MCF 10A (cell line): ENCODE data around the gene CDH18. TPM values are rescaled to one million over a fixed set of nuclear protein-coding genes. Genes with fewer than 3 reads are reported as not detected.

Source experiments
- Bru-seq: library from RNA; stranded (reverse); fragments of 400-500 nt; gene quantifications from one replicate; lab custom pipeline; 2021; lab: Mats Ljungman, UMichigan
- BruChase-seq, 2 experiments: library from RNA; stranded (reverse); fragments of 400-500 nt; gene quantifications; one replicate each; lab custom pipeline; 2021; lab: Mats Ljungman, UMichigan
- BruUV-seq: library from RNA; stranded (reverse); fragments of 400-500 nt; replicated peaks from 2 replicates; lab custom pipeline; 2021; lab: Mats Ljungman, UMichigan
- CTCF ChIA-PET: fragments of 300-600 bp; sonication (Branson Sonifier 250); formaldehyde crosslinking; extraction: SDS; loops from one replicate; lab custom pipeline; 2021; ENCODE audit warnings: antibody characterized with exemption, inconsistent platforms; lab: Yijun Ruan, JAX
- POLR2A ChIA-PET: fragments of 300-600, 350-650 bp; sonication (Branson Sonifier 250); formaldehyde crosslinking; extraction: SDS; loops from one replicate; lab custom pipeline; 2020; ENCODE audit warnings: antibody characterized with exemption, inconsistent platforms; lab: Yijun Ruan, JAX
- DNase-seq: peaks from one replicate; pipeline ENCODE4 v3.0.0-alpha.2; 2018; ENCODE audit not compliant: unreplicated experiment
- H3K27ac Mint-ChIP-seq: one replicate; pipeline ENCODE4 v1.8.0; 2022; ENCODE audit warnings: mild to moderate bottlenecking, low read depth, mixed read lengths; ENCODE audit not compliant: unreplicated experiment
- H3K27me3 Mint-ChIP-seq: one replicate; pipeline ENCODE4 v1.8.0; 2022; ENCODE audit warnings: mixed read lengths; ENCODE audit not compliant: insufficient read depth, unreplicated experiment
- H3K36me3 Mint-ChIP-seq: one replicate; pipeline ENCODE4 v1.8.0; 2022; ENCODE audit warnings: mild to moderate bottlenecking, moderate library complexity, mixed read lengths; ENCODE audit not compliant: insufficient read depth, unreplicated experiment
- H3K4me1 Mint-ChIP-seq: one replicate; pipeline ENCODE4 v1.8.0; 2022; ENCODE audit warnings: mixed read lengths; ENCODE audit not compliant: insufficient read depth, unreplicated experiment
- H3K4me3 Mint-ChIP-seq: one replicate; pipeline ENCODE4 v1.8.0; 2022; ENCODE audit warnings: mild to moderate bottlenecking, moderate library complexity, mixed read lengths; ENCODE audit not compliant: unreplicated experiment
- H3K9me3 Mint-ChIP-seq: one replicate; pipeline ENCODE4 v1.8.0; 2022; ENCODE audit warnings: mixed read lengths; ENCODE audit not compliant: unreplicated experiment
- intact Hi-C: fragments of 100-400 bp; cut with micrococcal nuclease; formaldehyde crosslinking; loops from 2 replicates; pipeline ENCODE4 v1.14.1; 2022
- long read RNA-seq: library from polyadenylated mRNA; stranded (forward); transcript quantifications from one replicate; pipeline ENCODE4 v2.0.0, GENCODE V29; 2022
- total RNA-seq: library from RNA; stranded (reverse); gene quantifications from 2 replicates; pipeline ENCODE4 v1.2.3, GENCODE V29; 2022
- TF ChIP-seq, protein P1 (sequence below): fragments of 200-600 bp; IDR thresholded peaks from one replicate; pipeline ENCODE4 v1.8.0; 2022; ENCODE audit warnings: antibody characterized with exemption, mild to moderate bottlenecking; ENCODE audit not compliant: unreplicated experiment

CDH18 gene, protein sequence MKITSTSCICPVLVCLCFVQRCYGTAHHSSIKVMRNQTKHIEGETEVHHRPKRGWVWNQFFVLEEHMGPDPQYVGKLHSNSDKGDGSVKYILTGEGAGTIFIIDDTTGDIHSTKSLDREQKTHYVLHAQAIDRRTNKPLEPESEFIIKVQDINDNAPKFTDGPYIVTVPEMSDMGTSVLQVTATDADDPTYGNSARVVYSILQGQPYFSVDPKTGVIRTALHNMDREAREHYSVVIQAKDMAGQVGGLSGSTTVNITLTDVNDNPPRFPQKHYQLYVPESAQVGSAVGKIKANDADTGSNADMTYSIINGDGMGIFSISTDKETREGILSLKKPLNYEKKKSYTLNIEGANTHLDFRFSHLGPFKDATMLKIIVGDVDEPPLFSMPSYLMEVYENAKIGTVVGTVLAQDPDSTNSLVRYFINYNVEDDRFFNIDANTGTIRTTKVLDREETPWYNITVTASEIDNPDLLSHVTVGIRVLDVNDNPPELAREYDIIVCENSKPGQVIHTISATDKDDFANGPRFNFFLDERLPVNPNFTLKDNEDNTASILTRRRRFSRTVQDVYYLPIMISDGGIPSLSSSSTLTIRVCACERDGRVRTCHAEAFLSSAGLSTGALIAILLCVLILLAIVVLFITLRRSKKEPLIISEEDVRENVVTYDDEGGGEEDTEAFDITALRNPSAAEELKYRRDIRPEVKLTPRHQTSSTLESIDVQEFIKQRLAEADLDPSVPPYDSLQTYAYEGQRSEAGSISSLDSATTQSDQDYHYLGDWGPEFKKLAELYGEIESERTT
- total RNA-seq (not detected in 2 replicates), Bru-seq, nascent RNA (percentile 6 among the genes with signal in this experiment), BruChase-seq, experiment 1, labeled RNA remaining after a 6-hour chase (percentile 2 among the genes with signal in this experiment), BruChase-seq, experiment 2, labeled RNA remaining after a 2-hour chase (percentile 2 among the genes with signal in this experiment)
- long read RNA-seq = 0 reads

DNA sequence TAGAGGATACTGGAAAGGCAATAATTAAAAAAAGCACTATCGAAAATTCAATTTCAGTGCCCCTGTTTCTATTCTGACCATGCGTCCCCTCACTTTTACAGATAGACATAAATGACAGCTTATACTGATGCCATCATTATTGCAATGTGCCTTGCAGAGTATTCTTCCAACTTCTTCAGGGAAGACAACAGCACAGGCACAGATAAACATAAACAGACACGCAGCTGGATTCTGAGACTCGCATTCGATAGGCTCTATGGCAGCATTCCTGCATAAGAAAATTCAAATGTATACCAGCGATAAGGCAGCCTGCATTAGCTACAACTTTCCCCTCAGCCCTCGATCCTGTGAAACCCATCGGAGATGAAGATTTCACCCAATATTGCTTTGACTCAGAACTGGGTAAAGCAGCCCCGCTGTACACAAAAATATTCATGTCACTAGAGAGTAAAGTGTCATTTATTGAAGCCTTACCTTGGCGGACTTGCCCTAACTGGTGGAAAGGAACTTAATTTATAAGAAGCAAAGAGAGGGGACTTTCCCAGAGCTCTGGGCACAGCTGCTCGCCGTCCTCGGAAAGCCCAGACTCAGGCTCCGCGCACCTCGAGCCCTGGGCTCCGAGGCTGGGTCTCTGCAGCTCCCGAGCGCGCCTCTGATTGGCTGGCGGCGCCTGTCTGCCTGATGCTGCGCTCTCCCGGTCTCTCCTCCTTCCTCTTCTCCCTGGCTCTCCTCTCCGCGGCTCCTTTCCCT is at the start of gene CDH18:
Gene CDH18 (minus strand): TSS at position 589 of the 750 bp plus-strand sequence. CDS start 149,214 bp downstream, outside the sequence.
- CTCF ChIA-PET = interaction anchor here (0.6 to 1.1 kb wide), 2 partner anchors 27 to 1563 kb away, joined by 3 to 5 read pairs; no protein-coding TSS in a partner anchor
- no TSS peak for BruUV-seq

DNA sequence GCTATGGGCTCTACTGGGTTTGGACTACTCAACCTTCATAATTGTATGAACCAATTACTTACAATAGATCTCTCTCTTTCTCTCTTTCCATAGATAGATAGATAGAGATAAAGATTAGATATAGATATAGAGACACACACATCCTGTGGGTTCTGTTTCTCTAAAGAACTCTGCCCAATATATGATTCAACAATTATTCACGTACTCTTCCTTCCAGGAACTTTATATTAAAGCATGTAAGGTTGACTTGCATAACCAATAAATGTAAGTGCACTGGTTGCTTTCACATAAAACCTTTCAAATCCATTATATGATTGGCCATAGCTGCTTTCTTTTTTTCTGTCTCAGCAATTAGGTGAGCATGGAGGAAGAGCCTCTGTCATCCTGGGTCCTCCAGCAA is 46.7 kb upstream of the CDH18 start:
- intact Hi-C loops = no loop called here
- Mint-ChIP-seq H3K36me3 (peaks cover 6% of the 10 kb centered on the region), H3K27me3 (no peaks in the 10 kb centered on the region), H3K4me3 (no peak overlapping the region), H3K27ac (no peak overlapping the region), H3K4me1 (no peaks in the 10 kb centered on the region), H3K9me3 (peaks cover 14% of the 10 kb centered on the region)
- DNase-seq = no peak
- TF ChIP-seq, protein P1, sequence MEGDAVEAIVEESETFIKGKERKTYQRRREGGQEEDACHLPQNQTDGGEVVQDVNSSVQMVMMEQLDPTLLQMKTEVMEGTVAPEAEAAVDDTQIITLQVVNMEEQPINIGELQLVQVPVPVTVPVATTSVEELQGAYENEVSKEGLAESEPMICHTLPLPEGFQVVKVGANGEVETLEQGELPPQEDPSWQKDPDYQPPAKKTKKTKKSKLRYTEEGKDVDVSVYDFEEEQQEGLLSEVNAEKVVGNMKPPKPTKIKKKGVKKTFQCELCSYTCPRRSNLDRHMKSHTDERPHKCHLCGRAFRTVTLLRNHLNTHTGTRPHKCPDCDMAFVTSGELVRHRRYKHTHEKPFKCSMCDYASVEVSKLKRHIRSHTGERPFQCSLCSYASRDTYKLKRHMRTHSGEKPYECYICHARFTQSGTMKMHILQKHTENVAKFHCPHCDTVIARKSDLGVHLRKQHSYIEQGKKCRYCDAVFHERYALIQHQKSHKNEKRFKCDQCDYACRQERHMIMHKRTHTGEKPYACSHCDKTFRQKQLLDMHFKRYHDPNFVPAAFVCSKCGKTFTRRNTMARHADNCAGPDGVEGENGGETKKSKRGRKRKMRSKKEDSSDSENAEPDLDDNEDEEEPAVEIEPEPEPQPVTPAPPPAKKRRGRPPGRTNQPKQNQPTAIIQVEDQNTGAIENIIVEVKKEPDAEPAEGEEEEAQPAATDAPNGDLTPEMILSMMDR = no peak
- BruUV-seq = no TSS peak
- ChIA-PET POLR2A (no interaction called here), CTCF (no interaction called here)

More for the DNA sequence above, at the start of gene CDH18:
- Mint-ChIP-seq H3K4me1 (peaks cover 10% of the 10 kb centered on the region), H3K27me3 (no peaks in the 10 kb centered on the region), H3K4me3 (peak within 1 kb of the TSS; percentile 73), H3K36me3 (no peaks in the 10 kb centered on the region), H3K9me3 (no peaks in the 10 kb centered on the region), H3K27ac (no peak within 1 kb of the TSS)
- peak; percentile 62 for DNase-seq
- TF ChIP-seq, protein P1 = no peak
- intact Hi-C loops = loop anchor here (10.0 kb wide), 1 partner anchor 193 kb away; no protein-coding TSS in a partner anchor
- POLR2A ChIA-PET = no interaction called here

DNA sequence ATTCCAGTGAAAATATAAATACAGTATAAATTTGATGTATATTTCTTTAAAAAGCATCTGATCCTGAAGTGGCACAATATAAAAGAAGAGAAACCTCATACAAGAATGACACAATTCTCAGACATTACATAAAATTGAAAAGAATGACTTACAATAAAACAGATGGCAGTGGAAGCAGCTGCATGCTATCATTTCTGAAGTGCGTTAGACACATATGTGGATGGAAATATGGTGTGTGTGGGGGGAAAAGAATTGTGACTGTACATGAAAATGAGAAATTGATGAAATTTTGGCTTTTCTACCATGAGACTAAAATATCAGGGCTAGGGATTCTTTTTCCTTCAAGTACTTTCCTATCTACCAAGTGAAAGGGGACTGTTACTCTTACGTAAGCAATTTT is 45.9 kb upstream of the CDH18 start:
- intact Hi-C loops = no loop called here
- ChIA-PET CTCF (no interaction called here), POLR2A (no interaction called here)
- peaks cover 6% of the 10 kb centered on the region for H3K36me3 Mint-ChIP-seq
- TF ChIP-seq, protein P1 = no peak
- no peak for DNase-seq
- no peaks in the 10 kb centered on the region for H3K4me1 Mint-ChIP-seq
- BruUV-seq = no TSS peak
- H3K9me3 Mint-ChIP-seq = peaks cover 14% of the 10 kb centered on the region
- no peak overlapping the region for H3K4me3 Mint-ChIP-seq
- H3K27me3 Mint-ChIP-seq = no peaks in the 10 kb centered on the region
- no peak overlapping the region for H3K27ac Mint-ChIP-seq
